ENCODE measurements around the gene LRP5.

DNA sequence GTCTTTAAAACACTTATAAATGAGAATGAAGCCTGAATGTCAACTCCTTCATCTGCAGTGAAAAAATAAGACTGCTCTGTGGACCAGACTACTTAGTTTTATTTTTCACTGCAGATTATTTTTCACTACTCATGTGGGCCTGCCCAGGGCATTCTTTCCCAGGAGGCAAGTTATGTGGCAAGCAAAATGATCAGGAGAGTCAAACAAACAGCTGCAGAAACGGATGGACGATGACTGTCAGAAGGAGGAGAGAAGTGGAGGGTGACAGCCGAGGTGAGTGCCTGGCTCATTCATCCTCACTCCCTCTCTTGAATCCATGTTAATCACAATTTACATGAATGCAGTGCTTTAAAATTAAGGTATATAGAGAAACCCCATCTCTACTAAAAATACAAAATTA is 5.8 kb upstream of the LRP5 start:
- TF ChIP-seq, protein P1, sequence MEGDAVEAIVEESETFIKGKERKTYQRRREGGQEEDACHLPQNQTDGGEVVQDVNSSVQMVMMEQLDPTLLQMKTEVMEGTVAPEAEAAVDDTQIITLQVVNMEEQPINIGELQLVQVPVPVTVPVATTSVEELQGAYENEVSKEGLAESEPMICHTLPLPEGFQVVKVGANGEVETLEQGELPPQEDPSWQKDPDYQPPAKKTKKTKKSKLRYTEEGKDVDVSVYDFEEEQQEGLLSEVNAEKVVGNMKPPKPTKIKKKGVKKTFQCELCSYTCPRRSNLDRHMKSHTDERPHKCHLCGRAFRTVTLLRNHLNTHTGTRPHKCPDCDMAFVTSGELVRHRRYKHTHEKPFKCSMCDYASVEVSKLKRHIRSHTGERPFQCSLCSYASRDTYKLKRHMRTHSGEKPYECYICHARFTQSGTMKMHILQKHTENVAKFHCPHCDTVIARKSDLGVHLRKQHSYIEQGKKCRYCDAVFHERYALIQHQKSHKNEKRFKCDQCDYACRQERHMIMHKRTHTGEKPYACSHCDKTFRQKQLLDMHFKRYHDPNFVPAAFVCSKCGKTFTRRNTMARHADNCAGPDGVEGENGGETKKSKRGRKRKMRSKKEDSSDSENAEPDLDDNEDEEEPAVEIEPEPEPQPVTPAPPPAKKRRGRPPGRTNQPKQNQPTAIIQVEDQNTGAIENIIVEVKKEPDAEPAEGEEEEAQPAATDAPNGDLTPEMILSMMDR (IDR thresholded peaks at IDR 0.05 in 8 of 11, conservative IDR thresholded peaks at IDR 0.05 in 3 of 11) = no peak
- TF ChIP-seq POLR2AphosphoS5 (IDR thresholded peaks at IDR 0.05) = no peak
